ENCODE measurements around the gene PTBP3.
A peak's percentile ranks its signal among the peaks of the same experiment; 100 is the strongest.
"Not testable (repeated sequence)": the region's sequence is repeated elsewhere in the genome, so short reads cannot be mapped to it uniquely, and the experiment has no call there.

PTBP3 gene

DNA sequence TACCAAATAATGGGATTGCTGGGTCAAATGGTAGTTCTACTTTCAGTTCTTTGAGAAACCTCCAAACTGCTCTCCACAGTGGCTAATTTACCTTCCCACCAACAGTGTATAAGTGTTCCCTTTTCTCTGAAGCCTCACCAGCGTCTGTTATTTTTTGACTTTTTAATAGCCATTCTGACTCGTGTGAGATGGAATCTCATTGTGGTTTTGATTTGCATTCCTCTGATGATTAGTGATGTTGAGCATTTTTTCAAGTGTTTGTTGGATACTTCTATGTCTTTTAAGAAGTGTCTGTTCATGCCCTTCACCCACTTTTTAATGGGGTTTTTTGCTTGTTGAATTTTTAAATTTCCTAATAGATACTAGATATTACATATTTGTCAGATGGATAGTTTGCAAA lies 129.9 kb downstream of the PTBP3 start:
- DNase-seq (ENCODE audit: low spot score), result no peak

- DNase-seq (ENCODE audit: low spot score), result no peak
These were observed 132.7 kb downstream of the PTBP3 start for GRCh38 chr9:112200711-112201110.

DNA sequence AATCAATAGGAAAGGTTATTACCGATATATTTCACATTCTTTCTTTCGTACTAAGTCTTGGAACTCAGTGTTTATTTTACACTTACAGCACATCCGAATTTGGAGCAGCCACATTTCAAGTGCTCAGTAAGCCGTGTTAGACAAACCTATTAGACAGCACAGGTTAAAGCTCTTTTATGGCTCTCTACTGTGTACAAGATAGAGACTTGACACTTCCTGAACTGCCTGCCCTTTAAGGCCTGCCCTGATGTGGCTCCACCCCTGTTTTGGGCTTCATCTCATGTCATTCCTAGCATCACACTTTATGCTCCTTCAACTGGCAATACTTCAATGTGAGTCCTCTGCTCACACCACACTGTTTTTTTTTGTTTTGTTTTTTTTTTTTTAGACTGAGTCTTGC lies 134.8 kb downstream of the PTBP3 start:
- DNase-seq (ENCODE audit: low spot score), result peak; percentile 18

GRCh38 chr9:112194969-112195431 lies 138.4 kb downstream of the PTBP3 start:
- no peak for DNase-seq (ENCODE audit: low spot score)

GRCh38 chr9:112193572-112194288 lies 139.7 kb downstream of the PTBP3 start:
- no peak for DNase-seq (ENCODE audit: low spot score)

DNA sequence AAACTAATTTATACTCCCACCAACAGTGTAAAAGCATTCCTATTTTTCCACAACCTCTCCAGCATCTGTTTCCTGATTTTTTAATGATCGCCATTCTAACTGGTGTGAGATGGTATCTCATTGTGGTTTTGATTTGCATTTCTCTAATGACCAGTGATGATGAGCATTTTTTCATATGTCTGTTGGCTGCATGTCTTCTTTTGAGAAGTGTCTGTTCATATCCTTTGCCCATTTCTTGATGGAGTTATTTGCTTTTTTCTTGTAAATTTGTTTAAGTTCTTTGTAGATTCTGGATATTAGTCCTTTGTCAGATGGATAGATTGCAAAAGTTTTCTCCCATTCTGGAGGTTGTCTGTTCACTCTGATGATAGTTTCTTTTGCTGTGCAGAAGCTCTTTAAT lies 143.1 kb downstream of the PTBP3 start:
- DNase-seq (ENCODE audit: low spot score), result not testable (repeated sequence)

- DNase-seq (ENCODE audit: low spot score), result no peak
These were observed 144.5 kb downstream of the PTBP3 start for GRCh38 chr9:112188884-112189283.

DNA sequence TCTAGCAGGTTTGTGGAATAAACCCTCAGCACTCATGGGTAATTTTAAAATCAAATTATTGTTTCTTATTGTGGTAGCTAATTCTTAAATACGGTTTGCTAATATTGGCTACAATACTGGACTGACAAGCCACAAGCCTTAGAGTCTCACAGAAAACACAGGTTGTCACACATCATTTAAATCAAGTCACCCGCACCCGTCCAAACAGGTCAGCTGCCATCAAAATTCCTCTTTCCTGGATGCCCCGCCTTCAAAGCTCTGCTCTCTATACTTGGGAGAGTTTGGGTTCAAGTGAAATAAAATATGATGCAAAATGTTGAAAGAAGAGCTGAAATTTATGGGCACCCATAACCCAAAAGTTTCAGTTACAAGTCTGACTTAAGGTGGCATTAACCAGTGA lies 146.0 kb downstream of the PTBP3 start:
- no peak for DNase-seq (ENCODE audit: low spot score)

DNA sequence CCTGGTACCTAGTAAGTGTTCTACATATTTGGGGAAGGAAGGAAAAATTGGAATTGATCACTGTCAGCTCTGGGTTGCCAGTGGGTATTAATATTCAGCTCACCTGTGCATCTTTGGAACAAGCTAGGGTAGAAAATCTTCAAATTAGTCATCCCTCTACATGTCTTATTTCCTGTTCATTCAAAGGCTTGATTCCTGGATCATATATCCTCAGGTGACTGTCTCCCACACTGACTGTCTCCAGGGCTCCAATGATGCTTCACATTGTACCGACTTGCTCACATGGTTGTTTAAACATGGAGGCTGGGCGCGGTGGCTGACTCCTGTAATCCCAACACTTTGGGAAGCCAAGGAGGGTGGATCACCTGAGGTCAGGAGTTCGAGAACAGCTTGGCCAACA lies 146.7 kb downstream of the PTBP3 start:
- DNase-seq (ENCODE audit: low spot score), result no peak

- no peak for DNase-seq (ENCODE audit: low spot score)
These were observed 148.5 kb downstream of the PTBP3 start for GRCh38 chr9:112184946-112185345.

GRCh38 chr9:112184221-112184620 lies 149.2 kb downstream of the PTBP3 start:
- DNase-seq (ENCODE audit: low spot score), result no peak

GRCh38 chr9:112180387-112180881 lies 153.0 kb downstream of the PTBP3 start:
- DNase-seq (ENCODE audit: low spot score), result peak; percentile 27

GRCh38 chr9:112179816-112180215 lies 153.6 kb downstream of the PTBP3 start:
- DNase-seq (ENCODE audit: low spot score), result no peak

GRCh38 chr9:112176524-112176923 lies 156.9 kb downstream of the PTBP3 start:
- peak; percentile 45 for DNase-seq (ENCODE audit: low spot score)

DNA sequence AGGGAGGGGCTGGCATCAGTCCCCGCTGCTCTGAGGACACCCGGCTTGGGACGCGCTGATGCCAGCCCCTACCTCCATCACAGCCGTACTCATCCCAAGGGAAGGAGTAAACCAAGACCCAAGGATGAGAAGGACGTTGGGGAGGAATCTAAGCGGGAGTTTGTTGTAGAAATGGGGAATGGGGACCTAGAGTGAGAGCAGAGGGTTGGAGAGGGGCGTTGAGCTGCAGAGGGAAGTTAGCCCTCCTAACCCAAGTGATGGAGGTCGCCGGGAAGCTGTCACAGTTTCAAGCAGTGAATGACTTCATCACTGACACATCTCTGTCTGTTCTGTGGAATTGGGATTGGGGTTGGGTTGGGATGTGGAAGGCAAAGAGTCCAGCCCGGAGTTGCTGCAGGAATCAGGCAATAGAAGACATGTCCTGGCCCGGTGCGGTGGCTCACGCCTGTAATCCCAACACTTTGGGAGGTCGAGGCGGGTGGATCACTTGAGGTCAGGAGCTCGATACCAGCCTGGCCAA lies 157.6 kb downstream of the PTBP3 start:
- peak; percentile 37 for DNase-seq (ENCODE audit: low spot score)

- DNase-seq (ENCODE audit: low spot score), result peak; percentile 55
These were observed 158.2 kb downstream of the PTBP3 start, which contains the start of gene SUSD1 for GRCh38 chr9:112174965-112175795. Gene SUSD1 (minus strand): TSS chr9:112175297. CDS start chr9:112175235, 62 bp downstream.

DNA sequence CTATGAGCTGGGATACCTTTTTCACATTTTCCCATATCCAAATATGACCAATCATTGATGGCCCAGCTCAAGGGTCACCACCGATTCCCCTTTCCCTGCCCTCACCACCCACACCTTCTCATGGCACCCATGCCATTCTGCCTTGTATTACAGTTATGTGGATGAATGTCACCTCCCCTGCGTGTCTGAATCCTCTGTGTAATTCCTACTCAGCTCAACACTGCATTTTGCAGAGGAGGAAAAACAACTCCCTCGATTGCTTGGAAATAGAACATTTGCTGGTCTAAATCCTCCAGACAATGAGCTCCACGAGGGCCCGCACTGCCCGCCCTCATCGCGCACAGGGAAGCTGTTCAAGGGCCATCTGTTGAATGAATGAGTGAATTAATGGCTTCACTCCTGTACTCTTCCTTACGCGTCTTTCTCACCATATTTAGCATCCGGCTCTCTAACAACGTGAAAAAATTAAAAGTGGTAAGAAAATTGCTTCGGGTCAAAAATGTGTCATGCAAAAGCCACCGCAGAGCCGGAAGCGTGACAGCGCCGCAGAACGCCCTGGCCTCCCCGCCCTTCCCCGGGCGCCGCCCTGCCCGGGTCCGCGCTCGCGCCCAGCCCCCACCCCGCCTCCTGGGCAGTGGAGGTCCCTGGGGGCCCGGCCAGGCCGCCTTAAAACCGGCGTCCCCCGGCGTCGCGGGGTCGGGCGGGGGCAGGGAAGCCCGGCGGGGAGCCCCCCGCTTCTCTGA lies 159.0 kb downstream of the PTBP3 start:
- DNase-seq (ENCODE audit: low spot score), result peak; percentile 80

- no peak for DNase-seq (ENCODE audit: low spot score)
These were observed 159.8 kb downstream of the PTBP3 start for GRCh38 chr9:112173489-112174221.

GRCh38 chr9:112170968-112171367 lies 162.5 kb downstream of the PTBP3 start:
- no peak for DNase-seq (ENCODE audit: low spot score)

DNA sequence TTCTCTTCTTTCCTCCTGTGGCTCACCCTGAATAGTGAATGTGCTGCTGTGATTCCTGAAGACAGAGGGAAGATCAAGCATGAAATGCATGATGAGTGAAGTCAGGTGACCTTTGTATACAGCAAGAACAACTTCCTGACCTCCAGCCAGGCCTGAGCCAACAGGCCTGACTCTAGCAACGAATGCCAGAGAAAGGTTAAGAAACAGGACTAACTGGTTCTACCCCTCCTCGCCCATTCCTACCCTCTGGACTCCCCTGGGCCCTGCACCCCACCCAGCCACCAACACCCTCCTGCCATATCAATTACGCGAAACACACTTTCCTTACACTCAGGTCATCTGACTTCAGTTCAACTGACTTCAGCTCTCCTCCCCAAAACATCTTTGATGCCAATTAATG lies 163.2 kb downstream of the PTBP3 start:
- no peak for DNase-seq (ENCODE audit: low spot score)

- no peak for DNase-seq (ENCODE audit: low spot score)
These were observed 164.1 kb downstream of the PTBP3 start for GRCh38 chr9:112169368-112169767.

Data from HuH-7 (cell line).